ENCODE measurements around the gene BMPR1B.
"Not testable (repeated sequence)": the region's sequence is repeated elsewhere in the genome, so short reads cannot be mapped to it uniquely, and the experiment has no call there.

Gene BMPR1B

DNA sequence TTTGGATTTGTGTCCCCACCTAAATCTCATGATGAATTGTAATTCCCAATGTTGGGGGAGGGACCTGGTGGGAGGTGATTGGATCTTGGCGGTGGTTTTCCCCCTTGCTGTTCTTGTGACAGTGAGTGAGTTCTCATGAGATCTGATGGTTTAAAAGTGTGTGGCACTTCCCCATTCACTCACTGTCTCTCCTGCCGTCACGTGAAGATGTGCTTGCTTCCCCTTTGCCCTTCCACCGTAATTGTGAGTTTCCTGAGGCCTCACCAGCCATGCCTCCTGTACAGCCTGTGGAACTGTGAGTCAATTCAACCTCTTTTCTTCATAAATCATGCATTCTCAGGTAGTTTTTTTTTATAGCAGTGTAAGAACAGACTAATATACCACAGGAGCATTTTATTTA is 304.0 kb downstream of the BMPR1B start:
- not testable (repeated sequence) for H3K27me3 ChIP-seq (ENCODE audit: insufficient read depth, poor library complexity, severe bottlenecking); H3K27ac ChIP-seq (replicated peaks); H3K4me3 ChIP-seq (replicated peaks; ENCODE audit: insufficient read depth, low read length)
- peak; percentile 95 for TF ChIP-seq SPI1 (IDR thresholded peaks at IDR 0.05; ENCODE audit: borderline replicate concordance, low read depth)
- peak in 1 of 2 experiments; percentile 62 for DNase-seq (ENCODE audit: low read depth in 1 of 2, low spot score in 1 of 2)

DNA sequence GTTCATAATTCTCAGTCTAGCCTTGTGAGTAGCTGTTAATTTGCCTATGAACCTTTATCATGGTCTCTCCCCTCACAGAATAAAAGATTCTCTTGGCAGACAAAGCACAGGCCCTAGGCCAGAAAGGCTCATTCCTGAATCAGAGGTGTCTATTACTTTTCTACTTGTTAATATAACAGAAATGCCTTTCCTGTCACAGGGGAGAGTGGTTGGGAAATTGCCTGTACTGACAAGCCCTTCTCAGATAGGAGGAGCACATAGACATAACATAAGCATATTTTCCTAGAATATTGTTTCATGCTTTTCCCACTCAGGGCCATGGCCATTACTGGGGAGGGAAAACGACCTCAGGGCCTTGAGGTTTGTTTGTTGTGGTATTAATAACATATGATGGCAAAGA is 308.3 kb downstream of the BMPR1B start:
- no peak for DNase-seq (ENCODE audit: low read depth in 1 of 2, low spot score in 1 of 2)
- Histone ChIP-seq H3K27me3 (ENCODE audit: insufficient read depth, poor library complexity, severe bottlenecking) (no peaks in the 10 kb centered on the region), H3K27ac (replicated peaks) (no peak overlapping the region), H3K4me3 (replicated peaks; ENCODE audit: insufficient read depth, low read length) (no peak overlapping the region)
- TF ChIP-seq, protein P1, sequence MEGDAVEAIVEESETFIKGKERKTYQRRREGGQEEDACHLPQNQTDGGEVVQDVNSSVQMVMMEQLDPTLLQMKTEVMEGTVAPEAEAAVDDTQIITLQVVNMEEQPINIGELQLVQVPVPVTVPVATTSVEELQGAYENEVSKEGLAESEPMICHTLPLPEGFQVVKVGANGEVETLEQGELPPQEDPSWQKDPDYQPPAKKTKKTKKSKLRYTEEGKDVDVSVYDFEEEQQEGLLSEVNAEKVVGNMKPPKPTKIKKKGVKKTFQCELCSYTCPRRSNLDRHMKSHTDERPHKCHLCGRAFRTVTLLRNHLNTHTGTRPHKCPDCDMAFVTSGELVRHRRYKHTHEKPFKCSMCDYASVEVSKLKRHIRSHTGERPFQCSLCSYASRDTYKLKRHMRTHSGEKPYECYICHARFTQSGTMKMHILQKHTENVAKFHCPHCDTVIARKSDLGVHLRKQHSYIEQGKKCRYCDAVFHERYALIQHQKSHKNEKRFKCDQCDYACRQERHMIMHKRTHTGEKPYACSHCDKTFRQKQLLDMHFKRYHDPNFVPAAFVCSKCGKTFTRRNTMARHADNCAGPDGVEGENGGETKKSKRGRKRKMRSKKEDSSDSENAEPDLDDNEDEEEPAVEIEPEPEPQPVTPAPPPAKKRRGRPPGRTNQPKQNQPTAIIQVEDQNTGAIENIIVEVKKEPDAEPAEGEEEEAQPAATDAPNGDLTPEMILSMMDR (IDR thresholded peaks at IDR 0.05; ENCODE audit: insufficient read depth, low read length) = no peak
- TF ChIP-seq GABPA (IDR thresholded peaks at IDR 0.05; ENCODE audit: low read depth) = no peak
- no peak for TF ChIP-seq POLR2AphosphoS5 (IDR thresholded peaks at IDR 0.05; ENCODE audit: low read depth)
- no peak for TF ChIP-seq SPI1 (IDR thresholded peaks at IDR 0.05; ENCODE audit: borderline replicate concordance, low read depth)

DNA sequence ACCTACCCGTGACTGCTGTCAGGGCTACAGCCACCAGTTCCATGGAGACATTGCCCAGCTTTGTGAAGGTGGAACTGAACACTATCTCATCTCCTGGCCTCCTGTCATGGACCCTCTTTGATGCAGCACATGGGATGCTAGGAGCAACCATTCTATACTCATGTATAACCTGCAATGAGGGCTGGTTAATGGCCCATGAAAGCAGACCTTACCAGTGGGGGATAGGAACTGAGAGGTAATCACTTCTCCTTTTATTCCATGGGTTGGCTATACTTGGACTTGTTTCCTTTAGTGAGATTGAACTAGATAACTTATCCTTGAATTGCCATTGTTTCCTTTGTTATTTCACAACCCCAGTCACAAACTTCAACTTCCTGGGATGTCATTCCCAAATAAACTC is 310.6 kb downstream of the BMPR1B start:
- no peak for DNase-seq (ENCODE audit: low read depth in 1 of 2, low spot score in 1 of 2)
- Histone ChIP-seq H3K4me3 (replicated peaks; ENCODE audit: insufficient read depth, low read length) (no peak overlapping the region), H3K27me3 (ENCODE audit: insufficient read depth, poor library complexity, severe bottlenecking) (no peaks in the 10 kb centered on the region), H3K27ac (replicated peaks) (no peak overlapping the region)
- TF ChIP-seq, protein P2, sequence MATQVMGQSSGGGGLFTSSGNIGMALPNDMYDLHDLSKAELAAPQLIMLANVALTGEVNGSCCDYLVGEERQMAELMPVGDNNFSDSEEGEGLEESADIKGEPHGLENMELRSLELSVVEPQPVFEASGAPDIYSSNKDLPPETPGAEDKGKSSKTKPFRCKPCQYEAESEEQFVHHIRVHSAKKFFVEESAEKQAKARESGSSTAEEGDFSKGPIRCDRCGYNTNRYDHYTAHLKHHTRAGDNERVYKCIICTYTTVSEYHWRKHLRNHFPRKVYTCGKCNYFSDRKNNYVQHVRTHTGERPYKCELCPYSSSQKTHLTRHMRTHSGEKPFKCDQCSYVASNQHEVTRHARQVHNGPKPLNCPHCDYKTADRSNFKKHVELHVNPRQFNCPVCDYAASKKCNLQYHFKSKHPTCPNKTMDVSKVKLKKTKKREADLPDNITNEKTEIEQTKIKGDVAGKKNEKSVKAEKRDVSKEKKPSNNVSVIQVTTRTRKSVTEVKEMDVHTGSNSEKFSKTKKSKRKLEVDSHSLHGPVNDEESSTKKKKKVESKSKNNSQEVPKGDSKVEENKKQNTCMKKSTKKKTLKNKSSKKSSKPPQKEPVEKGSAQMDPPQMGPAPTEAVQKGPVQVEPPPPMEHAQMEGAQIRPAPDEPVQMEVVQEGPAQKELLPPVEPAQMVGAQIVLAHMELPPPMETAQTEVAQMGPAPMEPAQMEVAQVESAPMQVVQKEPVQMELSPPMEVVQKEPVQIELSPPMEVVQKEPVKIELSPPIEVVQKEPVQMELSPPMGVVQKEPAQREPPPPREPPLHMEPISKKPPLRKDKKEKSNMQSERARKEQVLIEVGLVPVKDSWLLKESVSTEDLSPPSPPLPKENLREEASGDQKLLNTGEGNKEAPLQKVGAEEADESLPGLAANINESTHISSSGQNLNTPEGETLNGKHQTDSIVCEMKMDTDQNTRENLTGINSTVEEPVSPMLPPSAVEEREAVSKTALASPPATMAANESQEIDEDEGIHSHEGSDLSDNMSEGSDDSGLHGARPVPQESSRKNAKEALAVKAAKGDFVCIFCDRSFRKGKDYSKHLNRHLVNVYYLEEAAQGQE (IDR thresholded peaks at IDR 0.05; ENCODE audit: insufficient replicate concordance, low read depth) = no peak
- TF ChIP-seq SPI1 (IDR thresholded peaks at IDR 0.05; ENCODE audit: borderline replicate concordance, low read depth) (no peak), GABPA (IDR thresholded peaks at IDR 0.05; ENCODE audit: low read depth) (no peak), POLR2AphosphoS5 (IDR thresholded peaks at IDR 0.05; ENCODE audit: low read depth) (no peak)
- TF ChIP-seq, protein P1 (IDR thresholded peaks at IDR 0.05; ENCODE audit: insufficient read depth, low read length) = no peak

DNA sequence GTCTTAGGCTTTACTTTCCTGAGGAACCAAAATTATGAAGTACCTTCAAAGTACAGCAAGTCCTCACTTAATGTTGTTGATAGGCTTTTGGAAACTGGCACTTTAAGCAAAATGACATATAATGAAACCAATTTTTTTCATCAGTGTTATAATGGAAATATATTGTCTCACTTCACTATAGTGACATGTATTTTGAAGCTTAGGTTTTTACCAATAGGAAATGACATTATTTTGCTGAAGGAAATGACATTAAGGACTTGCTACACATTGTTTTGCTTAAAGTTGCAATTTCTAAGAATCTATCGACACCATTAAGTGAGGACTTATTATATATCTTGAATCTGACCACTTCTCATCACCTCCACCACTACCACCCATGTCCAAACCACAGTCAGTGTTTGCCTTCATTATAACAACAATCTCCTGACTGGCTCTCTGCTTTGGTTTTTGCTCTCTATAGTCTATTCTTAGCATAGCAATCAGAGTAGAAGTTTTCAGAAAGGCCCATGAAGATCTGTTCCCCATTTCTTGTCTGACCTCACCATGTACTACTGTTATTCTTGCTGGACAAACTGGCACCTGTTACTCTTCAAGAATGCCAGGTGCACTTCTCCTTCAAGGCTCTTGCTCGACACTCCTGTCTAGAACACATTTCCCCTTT is 311.2 kb downstream of the BMPR1B start:
- no peak overlapping the region for H3K4me3 ChIP-seq (replicated peaks; ENCODE audit: insufficient read depth, low read length)
- DNase-seq (ENCODE audit: low read depth in 1 of 2, low spot score in 1 of 2) = no peak
- H3K27me3 ChIP-seq (ENCODE audit: insufficient read depth, poor library complexity, severe bottlenecking) = no peaks in the 10 kb centered on the region
- no peak overlapping the region for H3K27ac ChIP-seq (replicated peaks)
- no peak for TF ChIP-seq GABPA (IDR thresholded peaks at IDR 0.05; ENCODE audit: low read depth)
- TF ChIP-seq, protein P2 (IDR thresholded peaks at IDR 0.05; ENCODE audit: insufficient replicate concordance, low read depth) = no peak
- TF ChIP-seq, protein P1 (IDR thresholded peaks at IDR 0.05; ENCODE audit: insufficient read depth, low read length) = no peak
- no peak for TF ChIP-seq SPI1 (IDR thresholded peaks at IDR 0.05; ENCODE audit: borderline replicate concordance, low read depth)
- TF ChIP-seq POLR2AphosphoS5 (IDR thresholded peaks at IDR 0.05; ENCODE audit: low read depth) = no peak

All from HL-60 (cell line).